GM21717 (cell line): ENCODE results near the gene PEX16.

ENCODE experiments used
- ATAC-seq: cut with Tn5 transposase; IDR thresholded peaks from one replicate; pipeline ENCODE4 v1.9.1; 2021; ENCODE audit warnings: mild to moderate bottlenecking, moderate library complexity; ENCODE audit not compliant: unreplicated experiment

PEX16 gene

GRCh38 chr11:45917623-45918330 lies at the start of gene PEX16:
PEX16 (minus strand) TSS chr11:45917877; CDS start chr11:45917811, 66 bp downstream.
- peak; percentile 85 for ATAC-seq

- no peak for ATAC-seq
Observed at GRCh38 chr11:45964911-45965389, 47.3 kb upstream of the PEX16 start.

DNA sequence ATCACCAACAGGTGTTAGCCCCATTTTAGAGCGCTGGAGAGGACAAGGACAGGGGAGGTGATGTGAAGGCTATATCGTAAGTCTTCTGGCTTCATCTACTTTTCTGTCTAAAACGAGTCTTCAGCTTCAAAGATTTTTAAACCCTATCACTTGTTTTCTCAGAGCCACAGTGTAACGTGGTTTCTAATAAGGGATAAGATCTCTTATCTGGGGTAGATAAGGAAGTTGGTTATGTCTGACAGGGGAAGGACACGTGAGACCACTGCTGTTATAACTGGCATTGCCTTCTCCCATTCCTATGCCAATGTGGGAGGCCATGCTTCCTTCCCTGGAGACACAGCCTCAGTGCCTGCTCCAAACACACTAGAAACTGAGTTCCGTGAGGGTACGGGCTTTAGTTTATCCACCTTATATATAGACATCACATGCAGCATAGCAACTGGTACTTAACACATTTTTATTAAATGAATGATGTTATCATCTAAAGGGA lies 44.1 kb upstream of the PEX16 start:
- ATAC-seq, result no peak

- ATAC-seq, result no peak
Observed at GRCh38 chr11:45960387-45961095, 42.9 kb upstream of the PEX16 start.

DNA sequence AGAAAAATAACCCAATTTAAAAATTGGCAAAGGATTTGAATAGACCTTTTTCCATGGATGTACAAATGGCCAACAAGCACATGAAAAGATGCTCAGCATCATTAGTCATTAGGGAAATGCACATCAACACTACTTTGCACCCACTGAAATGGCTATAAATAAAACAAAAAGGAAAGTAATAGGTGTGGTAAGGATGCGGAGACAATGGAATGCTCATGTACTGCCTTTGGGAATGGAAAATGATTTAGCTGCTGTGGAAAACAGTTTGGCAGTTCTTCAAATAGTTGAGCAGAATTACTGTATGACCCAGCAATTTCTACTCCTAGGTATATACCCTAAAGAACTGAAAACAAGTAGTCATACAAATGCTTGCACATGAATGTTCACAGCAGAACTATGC lies 42.2 kb upstream of the PEX16 start:
- ATAC-seq, result no peak

GRCh38 chr11:45949992-45950407 lies 32.3 kb upstream of the PEX16 start:
- ATAC-seq, result no peak

DNA sequence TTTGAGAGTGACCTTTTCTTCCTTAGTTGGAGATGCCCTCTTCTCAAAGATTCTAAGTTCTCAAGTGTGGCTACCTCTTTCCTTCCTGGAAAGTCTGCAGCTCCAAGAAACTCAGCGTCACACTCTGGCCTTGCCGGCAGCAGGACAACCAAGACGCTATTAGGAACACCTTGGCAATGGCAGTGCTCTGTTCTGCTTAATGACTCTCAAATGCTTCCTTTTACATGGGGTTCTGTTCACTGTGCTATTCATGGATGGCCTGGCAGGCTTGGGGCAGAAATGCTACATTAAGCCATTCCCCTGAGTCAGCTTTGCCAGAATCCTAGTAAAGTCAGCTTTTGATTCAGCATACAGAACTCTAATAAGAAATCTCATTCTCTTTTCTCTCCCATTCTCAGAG lies 30.7 kb upstream of the PEX16 start:
- ATAC-seq, result no peak

DNA sequence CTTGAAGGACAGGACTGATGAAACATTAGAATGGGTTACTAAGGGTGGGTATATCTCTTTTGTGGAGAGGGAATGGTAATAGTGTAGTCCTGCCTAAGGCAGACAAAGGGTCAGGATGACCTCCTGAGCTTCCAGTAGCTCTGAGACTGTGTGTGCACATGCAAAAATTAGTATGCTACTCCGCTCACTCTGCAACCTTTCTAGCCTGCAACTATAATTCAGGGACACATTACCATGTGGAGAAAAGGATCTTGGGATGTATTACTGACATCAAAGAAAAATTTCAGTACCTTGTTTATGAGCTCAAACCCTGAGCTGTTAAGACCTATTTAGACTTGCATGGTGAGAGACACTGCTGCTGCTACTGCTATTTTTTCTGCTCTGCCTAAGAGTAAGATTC lies 30.2 kb upstream of the PEX16 start:
- no peak for ATAC-seq

DNA sequence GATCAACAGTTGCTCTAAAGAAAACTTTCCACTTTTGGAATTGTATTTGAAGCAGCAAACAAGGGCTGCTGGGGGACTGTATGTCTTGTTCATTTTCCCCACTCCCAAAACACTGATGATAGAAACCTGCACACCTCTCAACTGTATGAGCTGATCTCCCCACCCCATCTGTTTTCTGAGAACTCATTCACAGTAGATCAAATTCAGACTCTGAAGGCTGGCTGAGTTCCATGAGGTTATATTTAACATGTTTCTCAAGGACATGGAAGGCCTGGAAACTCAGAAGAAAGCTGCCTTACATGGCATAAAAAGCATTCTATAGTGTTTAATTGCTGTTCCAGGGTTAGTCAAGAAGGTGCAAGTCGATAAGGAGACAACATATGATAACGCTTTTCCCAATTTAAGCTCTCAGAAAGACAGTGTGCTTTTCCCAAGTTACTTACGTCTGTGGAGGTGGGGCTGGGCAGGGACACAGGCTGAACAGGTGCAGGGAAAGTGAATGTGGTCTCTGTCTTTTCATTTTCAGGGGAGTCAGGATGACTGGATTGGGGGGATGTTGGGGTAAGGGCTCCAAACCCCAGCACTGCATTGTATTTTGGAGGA lies 27.8 kb upstream of the PEX16 start:
- ATAC-seq, result no peak

GRCh38 chr11:45942381-45942780 lies 24.7 kb upstream of the PEX16 start:
- ATAC-seq, result no peak

GRCh38 chr11:45941285-45941684 lies 23.6 kb upstream of the PEX16 start:
- ATAC-seq, result no peak

GRCh38 chr11:45939836-45940235 lies 22.2 kb upstream of the PEX16 start:
- no peak for ATAC-seq

- no peak for ATAC-seq
Observed at GRCh38 chr11:45937916-45938315, 20.2 kb upstream of the PEX16 start.

GRCh38 chr11:45936511-45937054 lies 18.9 kb upstream of the PEX16 start:
- no peak for ATAC-seq

GRCh38 chr11:45935349-45936064 lies 17.8 kb upstream of the PEX16 start:
- ATAC-seq, result no peak

DNA sequence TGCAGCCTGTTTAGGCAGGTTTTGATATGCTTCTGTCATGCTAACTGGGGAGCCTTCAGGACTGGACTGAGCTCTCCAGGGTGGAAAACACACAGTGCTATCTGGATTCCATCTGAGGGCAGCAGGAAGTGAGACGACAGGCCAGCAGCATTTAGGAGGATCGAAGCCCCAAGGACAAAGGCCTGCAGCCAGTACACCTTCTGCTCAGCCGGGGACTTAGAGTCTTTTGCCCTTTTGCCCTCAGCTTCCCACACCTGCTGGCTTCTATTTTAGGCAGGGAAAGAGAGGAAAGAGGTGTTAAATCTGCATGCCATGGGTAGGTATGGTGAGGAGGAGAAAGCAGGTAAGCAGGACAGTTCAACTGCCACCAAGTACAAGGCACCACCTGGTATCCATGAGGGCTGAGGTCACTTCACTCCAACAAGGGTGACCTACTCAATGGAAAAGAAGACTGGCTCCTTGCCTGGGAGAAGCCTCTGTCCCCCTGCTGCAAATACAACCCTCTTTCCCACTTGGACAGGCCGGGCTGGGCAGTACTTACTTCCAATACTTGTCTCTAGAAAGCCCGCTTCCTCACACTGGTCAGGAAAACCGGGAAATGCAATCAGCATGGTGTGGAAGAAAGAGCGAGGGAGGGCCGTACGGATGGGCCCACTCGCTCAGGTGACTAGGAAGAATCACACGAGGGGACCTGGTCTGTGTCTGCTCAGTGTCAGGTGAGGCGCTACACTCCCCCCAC lies 17.1 kb upstream of the PEX16 start:
- no peak for ATAC-seq

DNA sequence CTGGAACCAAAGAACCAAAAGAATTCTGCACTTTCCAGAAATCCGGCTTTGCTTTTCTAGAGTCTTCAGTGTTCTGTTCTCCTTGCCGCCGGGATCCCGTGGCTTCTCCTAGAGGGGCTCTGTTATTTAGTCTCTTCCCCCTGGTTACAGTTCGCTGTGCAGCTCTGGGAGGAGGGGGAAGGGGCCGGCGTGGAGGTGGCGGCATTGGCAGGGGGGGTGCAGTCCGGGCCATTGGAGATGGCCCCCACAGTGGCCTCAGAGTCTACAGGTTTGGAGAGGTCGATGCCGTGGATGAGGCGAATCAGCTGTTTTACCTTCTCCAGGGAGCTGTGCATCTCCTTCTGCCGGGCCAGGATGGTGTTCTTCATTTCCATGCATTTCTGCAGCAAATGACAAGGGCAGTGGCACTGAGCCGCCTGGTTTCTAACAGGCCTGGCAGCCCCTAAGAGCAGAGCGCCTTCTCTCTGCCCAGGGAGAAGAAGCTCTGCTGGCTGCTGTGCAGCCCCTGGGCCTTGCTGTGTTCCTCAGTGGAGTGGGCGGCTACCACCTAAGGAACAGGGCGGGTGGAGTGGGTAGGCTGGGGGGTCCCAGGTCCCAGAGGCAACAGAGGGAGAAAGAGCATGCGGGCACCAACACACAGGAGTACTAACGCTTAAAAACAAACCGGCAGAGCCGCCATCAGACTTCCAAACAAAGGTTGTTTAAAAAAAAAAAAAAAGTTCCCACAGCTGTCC lies 16.3 kb upstream of the PEX16 start:
- no peak for ATAC-seq

DNA sequence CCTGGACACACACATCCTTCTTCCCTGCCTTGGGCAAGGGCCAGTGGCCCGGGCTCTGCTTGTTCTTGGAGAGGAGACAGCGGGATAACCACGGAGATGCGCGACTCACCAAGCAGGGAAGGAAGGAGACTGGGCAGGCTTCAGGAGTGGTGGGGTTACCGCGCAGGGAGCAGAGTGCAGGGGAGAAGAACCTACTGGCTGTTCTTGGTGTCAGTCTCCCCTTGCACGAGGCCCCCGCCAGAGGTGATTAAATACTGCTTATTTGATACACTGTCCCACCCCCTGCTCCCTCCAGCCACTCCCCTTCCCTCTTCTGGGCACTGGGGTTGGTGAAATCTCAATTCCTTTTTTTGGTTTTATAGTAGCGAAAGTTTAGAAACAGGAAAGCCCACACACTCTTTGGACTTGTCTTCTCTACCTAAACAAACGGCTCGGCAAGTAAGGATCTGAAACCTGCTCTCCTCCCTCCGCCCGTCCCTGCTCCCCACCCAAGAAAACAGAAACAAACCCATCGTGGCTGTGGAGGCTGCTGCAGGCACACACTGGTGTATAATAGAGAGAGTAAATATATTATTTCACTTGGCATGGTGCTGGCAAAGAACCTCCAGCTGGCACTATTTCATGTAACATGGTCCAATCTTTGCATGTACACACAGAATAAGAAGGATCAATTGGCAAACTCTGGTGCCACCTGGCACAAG lies 15.6 kb upstream of the PEX16 start:
- no peak for ATAC-seq

DNA sequence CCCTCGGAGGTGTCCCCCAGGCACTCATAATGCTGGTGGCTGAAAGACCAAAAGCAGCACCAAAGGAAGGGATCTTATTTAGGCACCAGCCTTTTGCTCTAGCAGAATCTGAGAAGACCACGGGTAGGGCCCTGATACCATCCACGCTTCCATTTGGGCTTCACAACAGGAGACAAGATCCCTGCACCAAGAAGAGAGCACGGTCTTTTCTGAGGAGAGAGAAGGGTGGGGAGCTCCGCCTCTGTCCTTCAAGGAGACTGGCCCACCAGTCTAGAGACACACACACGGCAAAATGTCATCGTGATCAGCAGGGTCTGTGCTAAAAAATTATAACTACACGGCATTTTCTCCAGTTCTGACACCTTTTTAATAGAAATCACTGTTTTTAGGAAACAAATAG lies 14.5 kb upstream of the PEX16 start:
- ATAC-seq, result no peak
